IMR-90 (cell line): ENCODE results near the gene SPPL2A. TPM values are rescaled to one million over a fixed set of nuclear protein-coding genes. Genes with fewer than 3 reads are reported as not detected.

Source experiments
- ATAC-seq: fragments of 200-7000 bp; cut with Tn5 transposase; 2 replicates; pipeline ENCODE4 v1.9.1; 2020; ENCODE audit warnings: low read depth, mild to moderate bottlenecking, moderate library complexity
- BruUV-seq: library from RNA; stranded (reverse); fragments of 400-500 nt; replicated peaks from 2 replicates; lab custom pipeline; 2021; lab: Mats Ljungman, UMichigan
- CTCF ChIA-PET: fragments of 300-600 bp; formaldehyde crosslinking; extraction: SDS; loops from one replicate; lab custom pipeline; 2021; ENCODE audit warnings: antibody characterized with exemption; lab: Yijun Ruan, JAX
- POLR2A ChIA-PET: fragments of 300-600 bp; sonication (Branson Sonifier 250); formaldehyde crosslinking; loops from one replicate; lab custom pipeline; 2022; ENCODE audit warnings: antibody characterized with exemption; ENCODE audit not compliant: unreplicated experiment; lab: Charles Lee
- DNase-seq: peaks from one replicate; pipeline ENCODE4 v3.0.0; 2013
- H2AFZ ChIP-seq: replicated peaks from 2 replicates; pipeline ENCODE3; 2013; ENCODE audit warnings: low read length, mild to moderate bottlenecking; ENCODE audit not compliant: poor library complexity
- H2AK5ac ChIP-seq: 2 replicates; pipeline ENCODE4 v1.6.1; 2013; ENCODE audit warnings: low read depth, low read length, inconsistent platforms
- H2AK9ac ChIP-seq: replicated peaks from 2 replicates; pipeline ENCODE3; 2013; ENCODE audit warnings: mild to moderate bottlenecking, low read depth, low read length, moderate library complexity; ENCODE audit not compliant: poor library complexity
- H2BK120ac ChIP-seq: 2 replicates; pipeline ENCODE4 v1.6.1; 2013; ENCODE audit warnings: low read depth, low read length, inconsistent platforms
- H2BK15ac ChIP-seq: 3 replicates; pipeline ENCODE4 v1.6.1; 2013; ENCODE audit warnings: low read depth, low read length, inconsistent platforms
- H2BK20ac ChIP-seq: 2 replicates; pipeline ENCODE4 v1.6.1; 2013; ENCODE audit warnings: low read depth, mild to moderate bottlenecking, inconsistent platforms, low read length, moderate library complexity
- H2BK5ac ChIP-seq: 2 replicates; pipeline ENCODE4 v1.6.1; 2013; ENCODE audit warnings: mild to moderate bottlenecking, low read depth, low read length, inconsistent platforms; ENCODE audit not compliant: poor library complexity, severe bottlenecking
- H3K14ac ChIP-seq: replicated peaks from 2 replicates; pipeline ENCODE4 v1.6.1; 2013; ENCODE audit warnings: low read depth, low read length, inconsistent platforms
- H3K18ac ChIP-seq: 2 replicates; pipeline ENCODE4 v1.6.1; 2013; ENCODE audit warnings: low read depth, low read length, control low read depth
- H3K23ac ChIP-seq: 2 replicates; pipeline ENCODE4 v1.6.1; 2013; ENCODE audit warnings: low read depth, low read length, inconsistent platforms
- H3K27ac ChIP-seq: 2 replicates; pipeline ENCODE4 v1.5.1; 2013; ENCODE audit warnings: mild to moderate bottlenecking, control low read depth, low read length; ENCODE audit not compliant: insufficient read depth
- H3K27me3 ChIP-seq: 2 replicates; pipeline ENCODE4 v1.6.1; 2013; ENCODE audit warnings: low read length; ENCODE audit not compliant: control insufficient read depth, insufficient read depth
- H3K36me3 ChIP-seq: 2 replicates; pipeline ENCODE4 v1.6.1; 2013; ENCODE audit warnings: low read length, mixed read lengths; ENCODE audit not compliant: control insufficient read depth, insufficient read depth
- H3K4ac ChIP-seq: 2 replicates; pipeline ENCODE4 v1.6.1; 2013; ENCODE audit warnings: low read depth, low read length, inconsistent platforms
- H3K4me1 ChIP-seq: 2 replicates; pipeline ENCODE4 v1.6.1; 2013; ENCODE audit warnings: low read length, mixed read lengths; ENCODE audit not compliant: control insufficient read depth, insufficient read depth
- H3K4me2 ChIP-seq: 2 replicates; pipeline ENCODE4 v1.6.1; 2013; ENCODE audit warnings: low read depth, mild to moderate bottlenecking, control low read depth, low read length, moderate library complexity
- H3K4me3 ChIP-seq: 2 replicates; pipeline ENCODE4 v1.5.1; 2013; ENCODE audit warnings: low read depth, mild to moderate bottlenecking, control low read depth, low read length, moderate library complexity; ENCODE audit not compliant: insufficient read depth
- H3K56ac ChIP-seq: 2 replicates; pipeline ENCODE4 v1.6.1; 2013; ENCODE audit warnings: low read length, inconsistent platforms; ENCODE audit not compliant: insufficient read depth; ENCODE audit errors: extremely low read depth
- H3K79me1 ChIP-seq, 2 experiments: 2 replicates each; pipeline ENCODE4 v1.6.1; 2013; ENCODE audit warnings: low read length in 2 of 2, inconsistent platforms in 1 of 2, low read depth in 1 of 2
- H3K9ac ChIP-seq: 2 replicates; pipeline ENCODE4 v1.6.1; 2013; ENCODE audit warnings: low read depth, low read length, control low read depth
- H3K9me1 ChIP-seq: 2 replicates; pipeline ENCODE4 v1.6.1; 2013; ENCODE audit warnings: low read length, inconsistent platforms; ENCODE audit not compliant: insufficient read depth
- H3K9me3 ChIP-seq: 2 replicates; pipeline ENCODE4 v1.6.1; 2013; ENCODE audit warnings: low read length; ENCODE audit not compliant: control insufficient read depth, insufficient read depth
- H4K20me1 ChIP-seq: 2 replicates; pipeline ENCODE4 v1.6.1; 2013; ENCODE audit warnings: low read length, inconsistent platforms; ENCODE audit not compliant: insufficient read depth
- H4K5ac ChIP-seq: 2 replicates; pipeline ENCODE4 v1.6.1; 2013; ENCODE audit warnings: mild to moderate bottlenecking, low read depth, low read length, control low read depth
- H4K8ac ChIP-seq, 2 experiments: 2 replicates each; pipeline ENCODE4 v1.6.1; 2013; ENCODE audit warnings: low read depth in 2 of 2, low read length in 2 of 2, control low read depth in 1 of 2, inconsistent platforms in 1 of 2
- H4K91ac ChIP-seq: 2 replicates; pipeline ENCODE4 v1.6.1; 2013; ENCODE audit warnings: low read depth, low read length, inconsistent platforms; ENCODE audit not compliant: insufficient read depth
- CHD1 ChIP-seq: IDR thresholded peaks from 2 replicates; pipeline ENCODE4 v1.6.1; 2012; ENCODE audit warnings: low read depth, low read length, improper control_type of control experiment
- MAZ ChIP-seq: IDR thresholded peaks from 2 replicates; pipeline ENCODE4 v1.6.1; 2012; ENCODE audit warnings: low read depth, mild to moderate bottlenecking, low read length, improper control_type of control experiment, moderate library complexity, borderline replicate concordance
- MXI1 ChIP-seq: IDR thresholded peaks from 2 replicates; pipeline ENCODE4 v1.6.1; 2012; ENCODE audit warnings: low read depth, mild to moderate bottlenecking, low read length, moderate library complexity, borderline replicate concordance
- NFE2L2 ChIP-seq: fragments of 150-350 bp; IDR thresholded peaks from 2 replicates; pipeline ENCODE4 v1.6.1; 2016; ENCODE audit warnings: low read depth, mild to moderate bottlenecking, low read length
- POLR2A ChIP-seq: IDR thresholded peaks from 2 replicates; pipeline ENCODE4 v1.6.1; 2012; ENCODE audit warnings: mild to moderate bottlenecking, low read depth, low read length
- RAD21 ChIP-seq: IDR thresholded peaks from 2 replicates; pipeline ENCODE4 v1.6.1; 2012; ENCODE audit warnings: low read length, improper control_type of control experiment
- RCOR1 ChIP-seq: IDR thresholded peaks from 2 replicates; pipeline ENCODE4 v1.6.1; 2012; ENCODE audit warnings: mild to moderate bottlenecking, low read length, improper control_type of control experiment; ENCODE audit not compliant: insufficient replicate concordance
- RFX5 ChIP-seq: IDR thresholded peaks from 2 replicates; pipeline ENCODE4 v1.8.0; 2012; ENCODE audit warnings: low read depth, mild to moderate bottlenecking, low read length, moderate library complexity
- SMC3 ChIP-seq: fragments of 150-350 bp; IDR thresholded peaks from 2 replicates; pipeline ENCODE4 v1.6.1; 2016; ENCODE audit warnings: low read depth, mild to moderate bottlenecking, antibody characterized with exemption, low read length, moderate library complexity
- WGBS, 2 experiments: methylation state at CpG; one replicate each; pipeline versions ENCODE4 v1.1.5 to v1.1.7; 2013; ENCODE audit warnings: missing lambda C conversion rate in 2 of 2; ENCODE audit not compliant: insufficient read length in 1 of 2; ENCODE audit errors: extremely low coverage in 2 of 2; 5-methylcytosine and 5-hydroxymethylcytosine counted together
- dilution Hi-C: fragments of 300-500 bp; cut with HindIII; formaldehyde crosslinking; loops from one replicate; pipeline ENCODE4 v1.14.3; 2018; ENCODE audit warnings: low sequenced_read_pairs; ENCODE audit not compliant: unreplicated experiment
- in situ Hi-C: fragments of 300-500 bp; cut with MboI; formaldehyde crosslinking; loops from 3 replicates; pipeline ENCODE4 v1.14.3; 2019; ENCODE audit warnings: low sequenced_read_pairs, inconsistent platforms, mixed read lengths
- intact Hi-C: fragments of 100-400 bp; cut with micrococcal nuclease; formaldehyde crosslinking; loops from 2 replicates; pipeline ENCODE4 v1.10.0; 2022
- polyA plus RNA-seq, 3 experiments: library from polyadenylated mRNA; depleted of rRNA; stranded (reverse); fragments of >200 nt; gene quantifications; 2 replicates each; pipeline ENCODE4 v1.2.3, GENCODE V29; 2012; ENCODE audit warnings: low replicate concordance in 1 of 3
- total RNA-seq: library from RNA; depleted of rRNA; stranded (reverse); fragments of >200 nt; gene quantifications from 2 replicates; pipeline ENCODE4 v1.2.3, GENCODE V29; 2012
- TF ChIP-seq, protein P1 (sequence below): conservative IDR thresholded peaks from 2 replicates; pipeline ENCODE4 v1.5.1; 2012; ENCODE audit warnings: mild to moderate bottlenecking, low read depth, low read length, improper control_type of control experiment
- TF ChIP-seq, protein P2 (sequence below): fragments of 150-350 bp; IDR thresholded peaks from 2 replicates; pipeline ENCODE4 v1.6.1; 2017; ENCODE audit warnings: mild to moderate bottlenecking, antibody characterized with exemption, low read length, low read depth

SPPL2A gene
- total and polyA plus RNA-seq, 2 of the 4 experiments (the other 2 are of a cell fraction) = 29.2 to 53.8 TPM

GRCh38 chr15:50750227-50750705 lies 15.2 kb downstream of the SPPL2A start:
- no peak overlapping the region for H3K27ac ChIP-seq
- BruUV-seq = no TSS peak
- TF ChIP-seq RFX5 = no peak
- TF ChIP-seq MXI1 = no peak
- no peak for TF ChIP-seq SMC3
- TF ChIP-seq, protein P1, sequence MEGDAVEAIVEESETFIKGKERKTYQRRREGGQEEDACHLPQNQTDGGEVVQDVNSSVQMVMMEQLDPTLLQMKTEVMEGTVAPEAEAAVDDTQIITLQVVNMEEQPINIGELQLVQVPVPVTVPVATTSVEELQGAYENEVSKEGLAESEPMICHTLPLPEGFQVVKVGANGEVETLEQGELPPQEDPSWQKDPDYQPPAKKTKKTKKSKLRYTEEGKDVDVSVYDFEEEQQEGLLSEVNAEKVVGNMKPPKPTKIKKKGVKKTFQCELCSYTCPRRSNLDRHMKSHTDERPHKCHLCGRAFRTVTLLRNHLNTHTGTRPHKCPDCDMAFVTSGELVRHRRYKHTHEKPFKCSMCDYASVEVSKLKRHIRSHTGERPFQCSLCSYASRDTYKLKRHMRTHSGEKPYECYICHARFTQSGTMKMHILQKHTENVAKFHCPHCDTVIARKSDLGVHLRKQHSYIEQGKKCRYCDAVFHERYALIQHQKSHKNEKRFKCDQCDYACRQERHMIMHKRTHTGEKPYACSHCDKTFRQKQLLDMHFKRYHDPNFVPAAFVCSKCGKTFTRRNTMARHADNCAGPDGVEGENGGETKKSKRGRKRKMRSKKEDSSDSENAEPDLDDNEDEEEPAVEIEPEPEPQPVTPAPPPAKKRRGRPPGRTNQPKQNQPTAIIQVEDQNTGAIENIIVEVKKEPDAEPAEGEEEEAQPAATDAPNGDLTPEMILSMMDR = no peak
- no peak for TF ChIP-seq RCOR1
- TF ChIP-seq MAZ = no peak
- TF ChIP-seq NFE2L2 = no peak
- TF ChIP-seq RAD21 = no peak
- TF ChIP-seq, protein P2, sequence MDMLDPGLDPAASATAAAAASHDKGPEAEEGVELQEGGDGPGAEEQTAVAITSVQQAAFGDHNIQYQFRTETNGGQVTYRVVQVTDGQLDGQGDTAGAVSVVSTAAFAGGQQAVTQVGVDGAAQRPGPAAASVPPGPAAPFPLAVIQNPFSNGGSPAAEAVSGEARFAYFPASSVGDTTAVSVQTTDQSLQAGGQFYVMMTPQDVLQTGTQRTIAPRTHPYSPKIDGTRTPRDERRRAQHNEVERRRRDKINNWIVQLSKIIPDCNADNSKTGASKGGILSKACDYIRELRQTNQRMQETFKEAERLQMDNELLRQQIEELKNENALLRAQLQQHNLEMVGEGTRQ = no peak
- TF ChIP-seq CHD1 = no peak
- no peak for TF ChIP-seq POLR2A
- no peak overlapping the region for H2BK120ac ChIP-seq
- H3K9me3 ChIP-seq = no peaks in the 10 kb centered on the region
- dilution Hi-C loops = no loop called here
- in situ Hi-C loops = no loop called here
- H3K9ac ChIP-seq = no peak overlapping the region
- H2BK20ac ChIP-seq = no peak overlapping the region
- ChIA-PET CTCF (interaction anchor here (1.1 kb wide), 1 partner anchor 18 kb away, joined by 3 read pairs; no protein-coding TSS in a partner anchor), POLR2A (no interaction called here)
- H2AK9ac ChIP-seq = no peak overlapping the region
- no peak overlapping the region for H2BK5ac ChIP-seq
- intact Hi-C loops = no loop called here
- no peak overlapping the region for H3K4me3 ChIP-seq
- H3K14ac ChIP-seq = no peak overlapping the region
- no peak overlapping the region for H4K8ac ChIP-seq
- H4K20me1 ChIP-seq = peaks cover 23% of the 10 kb centered on the region
- H3K4me2 ChIP-seq = no peak overlapping the region
- H3K23ac ChIP-seq = no peak overlapping the region
- no peaks in the 10 kb centered on the region for H3K27me3 ChIP-seq
- DNase-seq = no peak
- no peak overlapping the region for H4K5ac ChIP-seq
- H3K56ac ChIP-seq = no peak overlapping the region
- H3K18ac ChIP-seq = no peak overlapping the region
- H4K91ac ChIP-seq = no peak overlapping the region
- H2BK15ac ChIP-seq = no peak overlapping the region
- H3K79me1 ChIP-seq = peaks cover 12 to 41% of the 10 kb centered on the region in 2 experiments; a peak in 3 of 4 replicates
- WGBS, 2 experiments = no CpG with 5 or more reads among the region's 6 CpGs
- no peaks in the 10 kb centered on the region for H3K36me3 ChIP-seq
- no peak overlapping the region for H2AK5ac ChIP-seq
- H3K4me1 ChIP-seq = no peaks in the 10 kb centered on the region; the same call in 1 of the 2 replicates
- H2AFZ ChIP-seq = no peak overlapping the region
- no peak overlapping the region for H3K4ac ChIP-seq
- no peak for ATAC-seq
- no peaks in the 10 kb centered on the region for H3K9me1 ChIP-seq
